ENCODE data around the gene NR2E1. TPM values are rescaled to one million over a fixed set of nuclear protein-coding genes. Genes with fewer than 3 reads are reported as not detected.

The NR2E1 gene
- total RNA-seq, 1 experiment from 2014 or later = 0.03 TPM

- Histone ChIP-seq H3K36me3 (no peaks in the 10 kb centered on the region), H3K27me3 (replicated peaks) (0 out of 2 replicates have a peak, but pooled peaks cover 3% of the 10 kb centered on the region), H3K4me3 (no peak overlapping the region), H3K4me1 (replicated peaks) (peaks cover 28% of the 10 kb centered on the region), H3K9me3 (replicated peaks) (no peaks in the 10 kb centered on the region), H3K27ac (no peak overlapping the region)
- no peak for DNase-seq (ENCODE audit: low read depth in 1 of 2, low spot score in 2 of 2)
Observed at GRCh38 chr6:108130262-108130661, 35.6 kb upstream of the NR2E1 start.

- no peak for DNase-seq (ENCODE audit: low read depth in 1 of 2, low spot score in 2 of 2)
- Histone ChIP-seq H3K36me3 (no peaks in the 10 kb centered on the region), H3K27ac (no peak overlapping the region), H3K4me1 (replicated peaks) (peaks cover 24% of the 10 kb centered on the region), H3K4me3 (no peak overlapping the region), H3K9me3 (replicated peaks) (no peaks in the 10 kb centered on the region), H3K27me3 (replicated peaks) (no peaks in the 10 kb centered on the region)
Observed at GRCh38 chr6:108132863-108133262, 33.0 kb upstream of the NR2E1 start.

- Histone ChIP-seq H3K27ac (peak overlapping the region; percentile 87), H3K9me3 (replicated peaks) (no peaks in the 10 kb centered on the region), H3K4me1 (replicated peaks) (peaks cover 19% of the 10 kb centered on the region), H3K36me3 (no peaks in the 10 kb centered on the region), H3K4me3 (peak overlapping the region; percentile 32), H3K27me3 (replicated peaks) (no peaks in the 10 kb centered on the region)
- DNase-seq (ENCODE audit: low read depth in 1 of 2, low spot score in 2 of 2) = peak; percentile 90 to 92
Observed at GRCh38 chr6:108133594-108134179, 32.1 kb upstream of the NR2E1 start.

GRCh38 chr6:108134213-108134970 lies 31.4 kb upstream of the NR2E1 start:
- peak in 1 of 2 experiments; percentile 50 for DNase-seq (ENCODE audit: low read depth in 1 of 2, low spot score in 2 of 2)
- H3K36me3 ChIP-seq = no peaks in the 10 kb centered on the region
- peaks cover 19% of the 10 kb centered on the region for H3K4me1 ChIP-seq (replicated peaks)
- H3K9me3 ChIP-seq (replicated peaks) = no peaks in the 10 kb centered on the region
- peak overlapping the region; percentile 32; the same call in 1 of the 2 replicates for H3K4me3 ChIP-seq
- no peaks in the 10 kb centered on the region for H3K27me3 ChIP-seq (replicated peaks)
- peak overlapping the region; percentile 87 for H3K27ac ChIP-seq

- Histone ChIP-seq H3K36me3 (no peaks in the 10 kb centered on the region), H3K27me3 (replicated peaks) (no peaks in the 10 kb centered on the region), H3K9me3 (replicated peaks) (no peaks in the 10 kb centered on the region), H3K4me3 (no peak overlapping the region), H3K27ac (no peak overlapping the region), H3K4me1 (replicated peaks) (peaks cover 16% of the 10 kb centered on the region)
- DNase-seq (ENCODE audit: low read depth in 1 of 2, low spot score in 2 of 2) = no peak
Observed at GRCh38 chr6:108142240-108142639, 23.6 kb upstream of the NR2E1 start.

GRCh38 chr6:108145639-108146038 lies 20.2 kb upstream of the NR2E1 start:
- H3K27ac ChIP-seq = no peak overlapping the region
- no peaks in the 10 kb centered on the region for H3K27me3 ChIP-seq (replicated peaks)
- DNase-seq (ENCODE audit: low read depth in 1 of 2, low spot score in 2 of 2) = no peak
- no peaks in the 10 kb centered on the region for H3K36me3 ChIP-seq
- H3K4me1 ChIP-seq (replicated peaks) = peaks cover 16% of the 10 kb centered on the region
- H3K4me3 ChIP-seq = no peak overlapping the region
- no peaks in the 10 kb centered on the region for H3K9me3 ChIP-seq (replicated peaks)

- H3K9me3 ChIP-seq (replicated peaks) = no peaks in the 10 kb centered on the region
- H3K36me3 ChIP-seq = no peaks in the 10 kb centered on the region
- H3K27ac ChIP-seq = no peak overlapping the region
- no peak overlapping the region for H3K4me3 ChIP-seq
- no peak for DNase-seq (ENCODE audit: low read depth in 1 of 2, low spot score in 2 of 2)
- H3K4me1 ChIP-seq (replicated peaks) = no peaks in the 10 kb centered on the region
- no peaks in the 10 kb centered on the region for H3K27me3 ChIP-seq (replicated peaks)
Observed at GRCh38 chr6:108152446-108152845, 13.4 kb upstream of the NR2E1 start.

GRCh38 chr6:108156180-108156937 lies 9.5 kb upstream of the NR2E1 start:
- H3K27me3 ChIP-seq (replicated peaks) = peaks cover 26% of the 10 kb centered on the region
- H3K36me3 ChIP-seq = no peaks in the 10 kb centered on the region
- DNase-seq (ENCODE audit: low read depth in 1 of 2, low spot score in 2 of 2) = no peak
- no peak overlapping the region for H3K27ac ChIP-seq
- H3K4me3 ChIP-seq = no peak overlapping the region
- no peaks in the 10 kb centered on the region for H3K9me3 ChIP-seq (replicated peaks)
- no peaks in the 10 kb centered on the region for H3K4me1 ChIP-seq (replicated peaks)

GRCh38 chr6:108156938-108157233 lies 8.9 kb upstream of the NR2E1 start:
- Histone ChIP-seq H3K4me1 (replicated peaks) (no peaks in the 10 kb centered on the region), H3K36me3 (no peaks in the 10 kb centered on the region), H3K27ac (no peak overlapping the region), H3K27me3 (replicated peaks) (peaks cover 27% of the 10 kb centered on the region), H3K4me3 (no peak overlapping the region), H3K9me3 (replicated peaks) (no peaks in the 10 kb centered on the region)
- DNase-seq (ENCODE audit: low read depth in 1 of 2, low spot score in 2 of 2) = no peak

- no peaks in the 10 kb centered on the region for H3K9me3 ChIP-seq (replicated peaks)
- no peak overlapping the region for H3K27ac ChIP-seq
- no peaks in the 10 kb centered on the region for H3K36me3 ChIP-seq
- H3K4me1 ChIP-seq (replicated peaks) = no peaks in the 10 kb centered on the region
- H3K4me3 ChIP-seq = no peak overlapping the region
- DNase-seq (ENCODE audit: low read depth in 1 of 2, low spot score in 2 of 2) = no peak
- H3K27me3 ChIP-seq (replicated peaks) = peaks cover 27% of the 10 kb centered on the region
Observed at GRCh38 chr6:108157234-108157980, 8.4 kb upstream of the NR2E1 start.

GRCh38 chr6:108157981-108158525 lies 7.8 kb upstream of the NR2E1 start:
- H3K9me3 ChIP-seq (replicated peaks) = no peaks in the 10 kb centered on the region
- no peak overlapping the region for H3K4me3 ChIP-seq
- H3K36me3 ChIP-seq = no peaks in the 10 kb centered on the region
- H3K4me1 ChIP-seq (replicated peaks) = no peaks in the 10 kb centered on the region
- no peak overlapping the region for H3K27ac ChIP-seq
- DNase-seq (ENCODE audit: low read depth in 1 of 2, low spot score in 2 of 2) = no peak
- H3K27me3 ChIP-seq (replicated peaks) = peaks cover 33% of the 10 kb centered on the region

- no peak overlapping the region for H3K27ac ChIP-seq
- no peak overlapping the region for H3K4me3 ChIP-seq
- no peak for DNase-seq (ENCODE audit: low read depth in 1 of 2, low spot score in 2 of 2)
- H3K4me1 ChIP-seq (replicated peaks) = peaks cover 4% of the 10 kb centered on the region
- H3K9me3 ChIP-seq (replicated peaks) = no peaks in the 10 kb centered on the region
- no peaks in the 10 kb centered on the region for H3K36me3 ChIP-seq
- peaks cover 47% of the 10 kb centered on the region for H3K27me3 ChIP-seq (replicated peaks)
Observed at GRCh38 chr6:108159981-108160380, 5.8 kb upstream of the NR2E1 start.

- peaks cover 21% of the 10 kb centered on the region for H3K4me1 ChIP-seq (replicated peaks)
- DNase-seq (ENCODE audit: low read depth in 1 of 2, low spot score in 2 of 2) = no peak
Observed at GRCh38 chr6:108161724-108162282, 4.0 kb upstream of the NR2E1 start.

More at GRCh38 chr6:108161724-108162282, 4.0 kb upstream of the NR2E1 start:
- Histone ChIP-seq H3K27me3 (replicated peaks) (peaks cover 64% of the 10 kb centered on the region), H3K4me3 (no peak overlapping the region), H3K27ac (no peak overlapping the region), H3K36me3 (no peaks in the 10 kb centered on the region), H3K9me3 (replicated peaks) (no peaks in the 10 kb centered on the region)
